Naive thymus-derived CD4-positive, alpha-beta T cell (primary cell): ENCODE results near the gene GNG12. TPM values are rescaled to one million over a fixed set of nuclear protein-coding genes. Genes with fewer than 3 reads are reported as not detected.
A peak's percentile ranks its signal among the peaks of the same experiment; 100 is the strongest.

Experiments
- ATAC-seq: fragments of 150-1000 bp; cut with Tn5 transposase; 2 replicates; pipeline ENCODE4 v1.10.0; 2021; ENCODE audit warnings: mild to moderate bottlenecking, moderate library complexity
- CTCF ChIA-PET: fragments of 350-600 bp; sonication (Branson Sonifier 250); formaldehyde crosslinking; loops from one replicate; lab custom pipeline; 2021; ENCODE audit warnings: antibody characterized with exemption; lab: Charles Lee
- POLR2A ChIA-PET: fragments of 350-600 bp; sonication (Branson Sonifier 250); formaldehyde crosslinking; loops from one replicate; lab custom pipeline; 2021; ENCODE audit warnings: antibody characterized with exemption, inconsistent platforms; lab: Charles Lee
- DNase-seq, 9 donors: peaks; one replicate each; pipeline versions ENCODE4 v3.0.0 to v3.0.0-alpha.2; 2020 to 2022; ENCODE audit warnings: mixed read lengths in 1 of 9
- H3K27ac ChIP-seq: one replicate; pipeline ENCODE4 v1.7.0; 2013; ENCODE audit warnings: mild to moderate bottlenecking, low read depth, low read length, moderate library complexity
- H3K27me3 ChIP-seq, 2 donors: one replicate each; pipeline ENCODE4 v1.7.0; 2013; ENCODE audit warnings: low read length in 2 of 2, mild to moderate bottlenecking in 2 of 2, moderate library complexity in 2 of 2; ENCODE audit not compliant: control insufficient read depth in 2 of 2, insufficient read depth in 2 of 2
- H3K36me3 ChIP-seq, 3 experiments: 1 replicate in 2 of 3; 2 replicates in 1 of 3; pipeline ENCODE4 v1.7.0; 2013; ENCODE audit warnings: low read length in 3 of 3, mild to moderate bottlenecking in 3 of 3, moderate library complexity in 1 of 3; ENCODE audit not compliant: insufficient read depth in 3 of 3, control insufficient read depth in 2 of 3
- H3K4me1 ChIP-seq, 2 donors: one replicate each; pipeline ENCODE4 v1.7.0; 2013; ENCODE audit warnings: low read length in 2 of 2, mild to moderate bottlenecking in 2 of 2, moderate library complexity in 1 of 2; ENCODE audit not compliant: control insufficient read depth in 2 of 2, insufficient read depth in 2 of 2
- H3K4me3 ChIP-seq: 2 replicates; pipeline ENCODE4 v1.7.0; 2013; ENCODE audit warnings: mild to moderate bottlenecking, low read length
- H3K9me3 ChIP-seq, 3 experiments: 1 replicate in 2 of 3; 2 replicates in 1 of 3; pipeline ENCODE4 v1.7.0; 2013; ENCODE audit warnings: low read length in 3 of 3; ENCODE audit not compliant: control insufficient read depth in 2 of 3
- H3K27ac Mint-ChIP-seq, 9 donors: one replicate each; pipeline ENCODE4 v1.8.0; 2020 to 2022; ENCODE audit warnings: mixed read lengths in 9 of 9, mild to moderate bottlenecking in 8 of 9, moderate library complexity in 5 of 9, inconsistent platforms in 2 of 9
- H3K27me3 Mint-ChIP-seq, 5 donors: one replicate each; pipeline ENCODE4 v1.8.0; 2021 to 2022; ENCODE audit warnings: mixed read lengths in 5 of 5, mild to moderate bottlenecking in 1 of 5
- H3K36me3 Mint-ChIP-seq, 5 donors: one replicate each; pipeline ENCODE4 v1.8.0; 2020 to 2022; ENCODE audit warnings: mixed read lengths in 5 of 5, mild to moderate bottlenecking in 3 of 5, inconsistent platforms in 1 of 5
- H3K4me1 Mint-ChIP-seq, 7 donors: one replicate each; pipeline ENCODE4 v1.8.0; 2020 to 2022; ENCODE audit warnings: mixed read lengths in 7 of 7, mild to moderate bottlenecking in 3 of 7, inconsistent platforms in 1 of 7
- H3K4me3 Mint-ChIP-seq, 10 donors: one replicate each; pipeline ENCODE4 v1.8.0; 2020 to 2022; ENCODE audit warnings: mild to moderate bottlenecking in 10 of 10, mixed read lengths in 10 of 10, moderate library complexity in 6 of 10, inconsistent platforms in 2 of 10
- H3K9me3 Mint-ChIP-seq, 11 donors: one replicate each; pipeline ENCODE4 v1.8.0; 2020 to 2022; ENCODE audit warnings: mixed read lengths in 11 of 11, mild to moderate bottlenecking in 4 of 11, inconsistent platforms in 1 of 11, moderate library complexity in 1 of 11
- intact Hi-C, 2 donors: fragments of 100-400 bp; cut with micrococcal nuclease; formaldehyde crosslinking; loops; one replicate each; pipeline ENCODE4 v1.15.1; 2023
- polyA plus RNA-seq, 2 donors: library from polyadenylated mRNA; unstranded; fragments of 300-500 nt; fragmentation: Illumina TruSeq; gene quantifications; one replicate each; pipeline ENCODE4 v1.2.3, GENCODE V29; 2021
- total RNA-seq, 6 experiments: library from RNA in 5 of 6; stranded (reverse) in 5 of 6; gene quantifications; 1 replicate in 5 of 6; 2 replicates in 1 of 6; pipeline ENCODE4 v1.2.3 and lab custom pipeline; 2021 to 2026

Gene GNG12
- total and polyA plus RNA-seq, 7 experiments from 2014 or later = not detected

DNA sequence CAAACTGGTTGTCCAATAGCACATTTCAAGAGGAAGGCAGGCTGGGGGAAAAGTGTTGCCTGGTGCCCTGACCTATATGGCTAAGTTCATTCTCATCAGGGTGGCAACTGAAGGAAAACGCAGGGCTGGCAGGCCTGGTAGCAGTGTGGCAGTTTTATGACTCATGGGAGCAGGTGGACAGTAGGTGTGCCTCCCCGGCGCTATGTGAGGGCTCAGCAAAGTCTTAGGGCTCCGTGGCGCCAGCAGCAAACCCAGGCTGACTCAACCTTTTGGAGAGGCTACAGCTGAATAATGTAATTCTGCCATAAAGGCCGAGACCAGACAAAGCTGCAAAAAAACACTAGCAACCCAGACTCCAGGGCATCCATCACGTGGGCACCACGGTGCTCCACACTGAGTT, 124.7 kb downstream of the GNG12 start:
- CTCF ChIA-PET = no interaction called here
- no peak for ATAC-seq

DNA sequence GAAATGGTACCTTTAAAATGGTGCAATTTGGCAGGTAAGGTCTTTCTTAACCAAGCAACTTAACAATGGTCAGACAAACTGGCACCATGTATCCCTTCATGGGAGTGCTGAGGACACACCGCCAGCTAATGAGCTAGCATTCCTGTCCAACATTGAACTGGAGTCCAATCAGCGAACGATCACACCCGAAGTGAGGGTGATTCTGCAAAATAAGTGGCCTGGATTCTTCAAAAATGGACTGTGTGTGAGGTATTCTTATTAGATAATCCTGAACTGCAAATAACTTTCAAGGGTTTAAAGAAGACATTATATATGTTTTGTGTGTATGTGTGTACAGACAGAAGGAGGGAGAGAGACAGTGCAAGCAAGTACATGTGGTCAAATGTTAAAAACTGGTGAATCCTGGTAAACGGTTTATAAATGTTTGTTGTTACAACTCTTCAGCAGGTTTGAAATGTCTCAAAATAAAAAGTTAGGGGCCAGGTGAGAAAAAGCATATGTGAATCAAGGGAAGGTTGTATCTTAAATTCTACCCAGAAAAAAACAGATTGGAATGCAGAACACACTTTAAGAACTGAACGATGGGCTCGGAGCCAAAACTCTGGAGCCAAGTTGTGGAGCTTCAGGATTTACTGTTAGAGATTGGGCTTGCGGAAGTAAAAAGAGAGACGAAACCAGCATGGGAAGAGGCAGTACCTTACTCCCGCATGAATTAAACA, 127.4 kb downstream of the GNG12 start:
- Mint-ChIP-seq H3K36me3 (no peaks in the 10 kb centered on the region), H3K4me3 (no peak overlapping the region), H3K4me1 (no peaks in the 10 kb centered on the region), H3K27ac (peak overlapping the region in 1 of 9 donors; percentile 8), H3K9me3 (no peaks in the 10 kb centered on the region), H3K27me3 (peaks cover 0 to 8% (median 0%) of the 10 kb centered on the region in 5 donors)
- Histone ChIP-seq H3K9me3 (no peaks in the 10 kb centered on the region), H3K4me1 (no peaks in the 10 kb centered on the region), H3K27ac (no peak overlapping the region), H3K27me3 (no peaks in the 10 kb centered on the region), H3K36me3 (no peaks in the 10 kb centered on the region), H3K4me3 (no peak overlapping the region)
- POLR2A ChIA-PET = no interaction called here
- DNase-seq (no peak), ATAC-seq (no peak)
- intact Hi-C loops = no loop called here
- CTCF ChIA-PET = no interaction called here

More for the DNA sequence above, 124.7 kb downstream of the GNG12 start:
- no peaks in the 10 kb centered on the region for H3K4me1 ChIP-seq
- Mint-ChIP-seq H3K9me3 (no peaks in the 10 kb centered on the region), H3K27ac (no peak overlapping the region), H3K27me3 (peaks cover 0 to 12% (median 0%) of the 10 kb centered on the region in 5 donors), H3K4me1 (peaks cover 0 to 5% (median 0%) of the 10 kb centered on the region in 7 donors), H3K36me3 (no peaks in the 10 kb centered on the region), H3K4me3 (no peak overlapping the region)
- DNase-seq = no peak
- H3K27ac ChIP-seq = no peak overlapping the region
- H3K9me3 ChIP-seq = no peaks in the 10 kb centered on the region
- H3K36me3 ChIP-seq = no peaks in the 10 kb centered on the region
- no peak overlapping the region for H3K4me3 ChIP-seq
- H3K27me3 ChIP-seq = no peaks in the 10 kb centered on the region
- POLR2A ChIA-PET = no interaction called here
- intact Hi-C loops = no loop called here

DNA sequence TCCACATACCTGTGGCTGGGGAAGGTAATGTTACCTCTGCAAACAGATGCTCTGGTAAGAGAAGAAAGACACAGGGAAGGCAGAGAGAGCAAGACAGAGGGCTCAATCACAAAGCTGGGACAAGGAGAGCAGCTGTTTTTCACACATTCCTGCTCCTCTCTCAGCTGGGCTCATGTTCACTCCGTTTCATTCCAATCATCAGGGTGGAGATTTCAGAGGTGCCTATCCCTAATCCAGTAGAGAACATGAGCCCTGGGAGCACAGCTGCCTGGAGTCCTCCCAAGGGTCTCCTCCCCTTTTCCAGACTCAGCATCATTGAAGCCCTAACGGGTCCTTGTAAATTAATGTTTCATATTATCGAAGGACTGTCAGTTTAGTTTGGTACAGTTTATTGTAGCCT, 128.9 kb downstream of the GNG12 start:
- Mint-ChIP-seq H3K36me3 (no peaks in the 10 kb centered on the region), H3K27me3 (peaks cover 0 to 7% (median 0%) of the 10 kb centered on the region in 5 donors), H3K4me1 (peaks cover 0 to 4% (median 0%) of the 10 kb centered on the region in 7 donors), H3K27ac (no peak overlapping the region), H3K4me3 (no peak overlapping the region), H3K9me3 (no peaks in the 10 kb centered on the region)
- ATAC-seq (no peak), DNase-seq (no peak)
- ChIA-PET CTCF (interaction anchor here (2.1 kb wide), 1 partner anchor 56 kb away, joined by 5 read pairs; no protein-coding TSS in a partner anchor), POLR2A (interaction anchor here (0.6 kb wide), 1 partner anchor 19 kb away, joined by 3 read pairs; the partner anchor contains the start of gene GADD45A)
- Histone ChIP-seq H3K9me3 (no peaks in the 10 kb centered on the region), H3K36me3 (no peaks in the 10 kb centered on the region), H3K27ac (no peak overlapping the region), H3K4me3 (no peak overlapping the region), H3K4me1 (no peaks in the 10 kb centered on the region), H3K27me3 (no peaks in the 10 kb centered on the region)
- intact Hi-C loops = no loop called here

GRCh38 chr1:67701876-67702275, 131.4 kb downstream of the GNG12 start:
- CTCF ChIA-PET = interaction anchor here (0.7 kb wide), 1 partner anchor 141 kb away, joined by 3 read pairs; no protein-coding TSS in a partner anchor
- POLR2A ChIA-PET = interaction anchor here (2.5 kb wide), 1 partner anchor 17 kb away, joined by 8 read pairs; the partner anchor contains the start of gene GADD45A

GRCh38 chr1:67700692-67701410, 132.4 kb downstream of the GNG12 start:
- no peaks in the 10 kb centered on the region for H3K9me3 Mint-ChIP-seq
- Histone ChIP-seq H3K36me3 (no peaks in the 10 kb centered on the region), H3K4me1 (no peaks in the 10 kb centered on the region), H3K9me3 (no peaks in the 10 kb centered on the region), H3K27me3 (no peaks in the 10 kb centered on the region), H3K4me3 (no peak overlapping the region), H3K27ac (no peak overlapping the region)
- H3K36me3 Mint-ChIP-seq = no peaks in the 10 kb centered on the region
- ChIA-PET CTCF (interaction anchor here (1.1 kb wide), 1 partner anchor 59 kb away, joined by 3 read pairs; no protein-coding TSS in a partner anchor), POLR2A (interaction anchor here (2.5 kb wide), 1 partner anchor 16 kb away, joined by 8 read pairs; the partner anchor contains the start of gene GADD45A)
- intact Hi-C loops = no loop called here
- H3K27me3 Mint-ChIP-seq = peaks cover 0 to 5% (median 0%) of the 10 kb centered on the region in 5 donors
- H3K4me1 Mint-ChIP-seq = peaks cover 0 to 4% (median 0%) of the 10 kb centered on the region in 7 donors
- H3K27ac Mint-ChIP-seq = peak overlapping the region in 2 of 9 donors; percentile 31 to 50
- ATAC-seq (no peak), DNase-seq (peak in 1 of 9 donors; percentile 25)
- no peak overlapping the region for H3K4me3 Mint-ChIP-seq

More at GRCh38 chr1:67701876-67702275, 131.4 kb downstream of the GNG12 start:
- no peaks in the 10 kb centered on the region for H3K27me3 ChIP-seq
- intact Hi-C loops = no loop called here
- no peaks in the 10 kb centered on the region for H3K9me3 Mint-ChIP-seq
- H3K4me1 ChIP-seq = no peaks in the 10 kb centered on the region
- H3K9me3 ChIP-seq = no peaks in the 10 kb centered on the region
- ATAC-seq (no peak), DNase-seq (no peak)
- H3K4me3 ChIP-seq = no peak overlapping the region
- peaks cover 0 to 4% (median 0%) of the 10 kb centered on the region in 7 donors for H3K4me1 Mint-ChIP-seq
- peaks cover 0 to 7% (median 0%) of the 10 kb centered on the region in 5 donors for H3K27me3 Mint-ChIP-seq
- H3K36me3 ChIP-seq = no peaks in the 10 kb centered on the region
- no peaks in the 10 kb centered on the region for H3K36me3 Mint-ChIP-seq
- no peak overlapping the region for H3K27ac Mint-ChIP-seq
- no peak overlapping the region for H3K27ac ChIP-seq
- H3K4me3 Mint-ChIP-seq = no peak overlapping the region

DNA sequence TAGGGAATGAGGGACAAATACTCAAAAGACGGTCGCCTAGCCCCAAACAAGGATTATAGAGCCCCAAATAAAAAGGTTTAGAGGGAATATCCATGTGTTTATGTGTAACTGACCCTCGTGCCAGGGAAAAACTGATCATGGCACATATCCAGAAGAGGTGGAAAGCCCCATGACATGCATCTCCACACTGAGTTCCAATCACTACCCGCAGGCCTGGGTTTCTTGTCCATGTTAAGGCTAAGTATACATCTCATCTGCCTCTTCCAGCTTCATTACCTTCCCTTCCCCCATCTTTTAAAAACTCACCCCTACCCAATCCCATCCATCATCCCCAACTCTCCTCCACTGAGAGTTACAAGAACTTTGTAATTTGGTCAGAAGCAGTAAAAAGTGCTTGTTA, 133.0 kb downstream of the GNG12 start:
- DNase-seq (no peak), ATAC-seq (no peak)
- no peaks in the 10 kb centered on the region for H3K9me3 Mint-ChIP-seq
- Histone ChIP-seq H3K36me3 (no peaks in the 10 kb centered on the region), H3K4me3 (no peak overlapping the region), H3K4me1 (no peaks in the 10 kb centered on the region), H3K9me3 (no peaks in the 10 kb centered on the region), H3K27ac (no peak overlapping the region), H3K27me3 (no peaks in the 10 kb centered on the region)
- peaks cover 0 to 5% (median 0%) of the 10 kb centered on the region in 5 donors for H3K27me3 Mint-ChIP-seq
- H3K4me1 Mint-ChIP-seq = peaks cover 0 to 4% (median 0%) of the 10 kb centered on the region in 7 donors
- intact Hi-C loops = no loop called here
- ChIA-PET POLR2A (no interaction called here), CTCF (interaction anchor here (1.1 kb wide), 1 partner anchor 60 kb away, joined by 3 read pairs; no protein-coding TSS in a partner anchor)
- H3K27ac Mint-ChIP-seq = no peak overlapping the region
- no peak overlapping the region for H3K4me3 Mint-ChIP-seq
- H3K36me3 Mint-ChIP-seq = no peaks in the 10 kb centered on the region
